A673 (cell line): Measurements from ENCODE around the gene DENND1A.

Experiments
- CTCF ChIP-seq: fragments of 300-800, 200-600 bp; sonication (generic); conservative IDR thresholded peaks from 2 replicates; pipeline ENCODE4 v1.5.1; 2017; ENCODE audit warnings: low read depth, mild to moderate bottlenecking, antibody characterized with exemption, low read length, moderate library complexity, mixed read lengths
- EZH2 ChIP-seq: fragments of 200-600 bp; sonication (generic); IDR thresholded peaks from 2 replicates; pipeline ENCODE4 v1.6.1; 2017; ENCODE audit warnings: borderline replicate concordance, low read depth, mild to moderate bottlenecking, mixed read lengths, antibody characterized with exemption, low read length; ENCODE audit not compliant: poor library complexity, severe bottlenecking

- TF ChIP-seq CTCF (no peak), EZH2 (no peak)
Observed at GRCh38 chr9:123425836-123426365, 504.0 kb downstream of the DENND1A start.
